Stimulated activated CD4-positive, alpha-beta T cell treated with anti-CD3 and anti-CD28 coated beads, TNF-alpha, amount 100 ng/mL, for 1 hour (primary cell): ENCODE measurements around the gene APOBEC3B.
"Not testable (repeated sequence)": the region's sequence is repeated elsewhere in the genome, so short reads cannot be mapped to it uniquely, and the experiment has no call there.

ENCODE experiments used
- DNase-seq, 3 donors: peaks; one replicate each; pipeline ENCODE4 v3.0.0-alpha.2; 2020; ENCODE audit warnings: low read depth in 3 of 3, low spot score in 1 of 3

The APOBEC3B gene

DNA sequence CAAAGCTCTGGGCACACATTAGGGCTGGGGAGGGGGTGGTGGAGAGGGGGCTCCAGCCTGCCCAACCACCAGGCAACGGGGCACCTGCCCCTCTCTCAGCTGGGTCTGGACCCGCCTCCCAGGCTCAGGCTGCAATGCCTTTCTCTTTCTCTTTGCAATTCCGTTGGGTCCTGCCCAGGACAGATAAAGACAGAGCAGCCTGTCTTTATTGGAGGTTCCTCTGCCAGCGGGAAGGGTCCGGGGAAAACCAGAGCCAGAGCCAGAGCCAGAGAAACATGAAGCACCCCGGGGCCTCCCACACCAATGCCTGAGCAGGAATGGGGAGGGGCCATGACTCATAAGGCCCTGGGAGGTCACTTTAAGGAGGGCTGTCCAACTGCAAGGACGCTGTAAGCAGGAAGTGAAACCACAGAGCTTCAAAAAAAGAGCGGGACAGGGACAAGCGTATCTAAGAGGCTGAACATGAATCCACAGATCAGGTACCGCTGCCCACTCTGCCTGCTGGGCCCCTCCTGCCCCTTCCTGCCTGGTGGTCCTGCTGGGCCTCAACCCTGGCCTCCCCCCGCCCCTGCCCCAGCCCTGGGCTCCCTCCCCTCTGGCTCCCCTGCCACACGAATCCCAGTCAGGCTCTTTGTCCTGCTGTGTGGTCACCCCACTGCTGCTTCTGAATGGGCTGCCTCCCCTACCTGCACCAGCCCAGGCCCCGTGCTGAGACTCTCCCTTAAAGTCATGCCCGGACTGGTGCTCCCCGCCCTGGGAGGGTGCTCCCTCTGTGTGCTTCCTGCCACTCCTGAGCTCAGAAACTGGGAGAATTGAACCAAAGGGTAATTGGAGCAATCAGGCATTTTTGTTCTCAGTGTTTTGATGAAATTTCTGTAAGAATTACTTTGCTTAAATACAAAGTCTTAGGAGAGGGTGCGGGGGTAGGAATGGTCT, at the start of gene APOBEC3B:
Gene APOBEC3B, plus strand, starts transcription at position 356 of the 936 bp plus-strand sequence. Its CDS starts 107 bp downstream, at position 463.
- DNase-seq, result peak; percentile 15 to 41 (median 18)

- no peak for DNase-seq
Measured at GRCh38 chr22:38935023-38935422, 47.1 kb upstream of the APOBEC3B start.

GRCh38 chr22:38935616-38936015, 46.5 kb upstream of the APOBEC3B start:
- no peak for DNase-seq

DNA sequence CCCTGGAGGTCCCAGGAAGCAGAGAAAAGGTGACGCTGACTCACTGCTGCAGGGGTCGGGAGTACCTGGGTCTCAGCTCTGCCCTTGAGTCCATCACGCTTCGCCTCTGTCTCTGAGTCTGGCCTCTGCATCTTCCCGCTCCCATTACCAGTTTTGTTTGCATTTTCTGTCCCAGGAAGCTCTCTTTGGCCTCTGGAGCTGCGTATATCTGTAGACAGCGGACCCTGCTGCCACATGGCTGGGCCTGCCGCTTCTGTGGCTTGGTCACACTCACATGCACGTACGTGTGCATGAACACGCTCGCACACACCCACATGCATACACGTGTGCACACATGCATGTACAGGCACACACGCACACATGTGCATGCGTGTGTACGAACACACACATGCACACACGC, 45.6 kb upstream of the APOBEC3B start:
- no peak for DNase-seq

GRCh38 chr22:38937036-38937435, 45.1 kb upstream of the APOBEC3B start:
- no peak for DNase-seq

DNA sequence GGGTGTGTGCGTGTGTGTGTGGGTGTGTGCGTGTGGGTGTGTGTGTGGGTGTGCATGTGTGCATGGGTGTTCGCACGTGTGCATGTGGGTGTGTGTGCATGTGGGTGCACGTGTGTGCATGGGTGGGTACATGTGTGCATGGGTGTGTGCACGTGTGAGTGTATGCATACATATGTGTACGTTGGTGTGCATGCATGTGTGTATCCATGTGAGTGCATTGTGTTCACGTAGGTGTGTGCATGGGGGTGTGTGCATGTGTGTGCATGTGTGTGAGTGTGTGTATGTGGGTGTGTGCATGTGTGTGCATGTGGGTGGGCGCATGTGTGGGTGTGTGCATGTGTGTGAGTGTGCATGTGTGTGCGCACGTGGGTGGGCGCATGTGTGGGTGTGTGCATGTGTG, 44.6 kb upstream of the APOBEC3B start:
- no peak for DNase-seq

GRCh38 chr22:38938221-38938620, 43.9 kb upstream of the APOBEC3B start:
- no peak for DNase-seq

GRCh38 chr22:38938925-38939324, 43.2 kb upstream of the APOBEC3B start:
- no peak for DNase-seq

- no peak for DNase-seq
Measured at GRCh38 chr22:38940811-38941384, 41.2 kb upstream of the APOBEC3B start.

DNA sequence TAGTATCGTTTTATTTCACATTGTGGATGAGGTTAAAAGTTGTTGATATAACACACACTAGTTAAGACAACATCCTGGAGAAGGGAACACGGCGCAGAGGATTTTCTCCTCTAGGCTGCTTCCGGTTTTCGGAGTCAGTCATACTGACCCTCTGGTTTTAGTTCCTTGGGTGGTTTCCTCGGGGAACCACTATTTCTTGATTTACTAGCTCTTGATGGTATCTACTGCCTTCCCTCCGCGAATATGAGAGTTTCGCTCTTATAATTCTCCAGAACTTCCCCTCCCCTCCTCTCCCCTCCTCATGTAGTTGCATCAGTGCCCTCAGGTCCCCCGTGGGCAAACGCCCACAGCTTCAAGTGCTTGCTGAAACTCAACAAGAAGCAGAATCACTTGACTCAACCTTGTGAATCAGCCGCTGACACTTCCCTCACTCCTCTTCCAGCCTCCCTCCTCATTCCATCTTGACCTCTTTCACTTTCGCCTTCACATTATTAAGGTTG, 40.6 kb upstream of the APOBEC3B start:
- DNase-seq, result peak in 1 of 3 donors; percentile 46

DNA sequence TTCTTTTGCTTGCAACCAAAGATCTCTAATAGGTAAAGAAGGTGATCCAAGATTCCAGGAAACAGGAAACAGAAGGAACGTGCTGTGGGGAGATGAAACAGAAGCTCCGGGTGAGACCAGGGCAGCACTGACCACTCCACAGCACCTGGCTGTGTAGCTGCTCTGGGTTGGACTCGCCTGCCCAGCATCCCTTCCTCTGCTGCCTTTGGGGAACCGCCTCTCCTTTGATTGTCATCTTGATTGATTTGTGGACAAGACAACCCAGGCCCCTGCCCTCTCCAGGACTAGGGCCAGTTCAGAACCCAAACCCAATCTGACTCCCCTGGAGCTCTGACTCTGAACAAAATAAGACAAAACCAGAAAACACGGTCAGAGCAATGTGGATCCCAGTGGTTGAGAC, 39.4 kb upstream of the APOBEC3B start:
- no peak for DNase-seq

DNA sequence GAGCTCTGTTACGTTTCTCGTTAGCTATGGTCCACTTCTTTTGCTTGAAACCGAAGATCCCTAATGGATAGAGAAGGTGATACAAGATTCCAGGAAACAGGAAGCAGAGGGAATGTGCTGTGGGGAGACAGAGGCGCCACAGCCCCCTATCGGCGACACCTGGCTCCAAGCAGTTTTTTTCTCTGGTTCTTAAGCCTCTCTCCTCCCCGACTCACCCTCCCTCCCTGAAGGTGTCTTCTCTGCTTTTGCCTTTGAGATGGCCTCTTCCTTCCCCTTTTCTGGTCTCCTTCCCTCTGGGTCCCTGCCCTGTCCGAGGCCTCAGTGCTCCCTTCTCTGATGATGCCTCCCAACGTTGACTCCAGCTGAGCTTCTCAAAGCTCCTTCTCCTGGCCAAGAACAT, 38.9 kb upstream of the APOBEC3B start:
- no peak for DNase-seq

DNA sequence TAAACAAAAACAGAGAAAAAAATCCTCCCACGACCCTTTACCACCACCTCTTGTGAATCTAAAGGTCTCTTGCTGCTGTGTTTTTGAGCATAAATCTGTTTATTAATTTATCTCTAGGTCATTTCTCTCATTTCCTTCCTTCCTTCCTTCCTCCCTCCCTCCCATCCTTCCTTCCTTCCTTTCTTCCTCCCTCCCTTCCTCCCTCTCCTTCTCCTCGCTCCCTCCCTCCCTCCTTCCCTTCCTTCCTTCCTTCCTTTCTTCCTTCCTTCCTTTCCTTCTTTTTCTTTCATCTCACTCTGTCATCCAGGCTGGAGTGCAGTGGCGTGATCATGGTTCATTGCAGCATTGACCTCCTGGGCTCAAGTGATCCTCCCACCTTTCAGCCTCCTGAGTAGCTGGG, 38.3 kb upstream of the APOBEC3B start:
- DNase-seq, result no peak

DNA sequence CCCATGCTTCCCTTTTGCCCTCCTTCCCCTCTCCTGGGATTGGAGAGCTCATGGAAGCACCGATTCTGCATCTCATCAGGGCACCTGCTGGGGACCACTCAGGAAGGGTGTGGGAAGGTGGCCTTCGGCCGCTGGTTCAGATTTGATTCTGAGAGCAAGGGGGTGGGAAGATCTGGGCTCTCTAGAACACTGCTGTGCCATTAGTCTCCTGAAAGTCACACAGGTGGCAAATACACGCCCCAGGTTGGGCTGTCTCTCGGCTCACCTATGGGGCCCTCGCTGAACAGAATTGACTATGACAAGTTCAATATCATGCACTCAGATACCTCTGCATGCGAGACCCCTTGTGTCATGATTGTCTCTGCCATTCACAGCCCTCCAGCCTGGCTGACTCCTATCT, 37.5 kb upstream of the APOBEC3B start:
- DNase-seq, result no peak

GRCh38 chr22:38945706-38946338, 36.3 kb upstream of the APOBEC3B start:
- not testable (repeated sequence) for DNase-seq

GRCh38 chr22:38946771-38947170, 35.4 kb upstream of the APOBEC3B start:
- no peak for DNase-seq

- DNase-seq, result no peak
Measured at GRCh38 chr22:38947321-38948140, 34.6 kb upstream of the APOBEC3B start.

- DNase-seq, result no peak
Measured at GRCh38 chr22:38948181-38948940, 33.8 kb upstream of the APOBEC3B start.

DNA sequence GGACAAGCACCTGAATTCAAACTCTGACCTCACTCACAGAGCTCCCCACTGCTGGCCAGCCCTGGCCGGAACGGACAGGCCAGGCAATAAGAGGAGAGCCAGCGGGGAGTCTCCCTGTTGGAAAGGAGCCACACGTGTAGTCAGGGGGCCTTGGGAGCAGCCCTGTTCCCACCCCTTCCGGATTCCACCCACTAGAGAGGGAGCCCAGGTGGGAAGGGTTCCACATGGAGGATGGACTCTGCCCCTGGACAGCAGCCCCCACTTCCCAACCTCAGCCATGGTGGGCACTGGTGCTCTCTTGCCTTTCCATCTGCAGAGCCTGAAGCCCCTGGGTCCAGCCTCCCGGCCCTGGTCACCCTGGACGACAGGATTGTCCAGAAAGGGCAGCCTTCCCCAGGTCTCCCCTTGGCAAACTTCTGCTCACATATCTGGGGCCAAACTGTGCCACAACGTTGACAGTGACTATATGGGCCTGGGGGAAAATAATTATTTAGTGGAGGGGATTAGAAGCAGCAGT, 32.2 kb upstream of the APOBEC3B start:
- no peak for DNase-seq
